GM13977 (cell line): ENCODE measurements around the gene CAP1.

Source experiments
- DNase-seq: peaks from one replicate; pipeline ENCODE4 v3.0.0; 2012; ENCODE audit warnings: low spot score
- in situ Hi-C: fragments of 300-500 bp; cut with MboI; formaldehyde crosslinking; loops from one replicate; pipeline ENCODE4 v1.12.0; 2022; ENCODE audit warnings: low sequenced_read_pairs, low pct_unique_long_range_greater_than_20kb, mixed read lengths, inconsistent platforms; ENCODE audit not compliant: unreplicated experiment
- TF ChIP-seq, protein P1 (sequence below): IDR thresholded peaks from 2 replicates; pipeline ENCODE4 v1.5.1; 2012; ENCODE audit warnings: mild to moderate bottlenecking, control low read depth; ENCODE audit not compliant: insufficient read depth; ENCODE audit errors: extremely low read depth, missing control alignments

CAP1 gene

DNA sequence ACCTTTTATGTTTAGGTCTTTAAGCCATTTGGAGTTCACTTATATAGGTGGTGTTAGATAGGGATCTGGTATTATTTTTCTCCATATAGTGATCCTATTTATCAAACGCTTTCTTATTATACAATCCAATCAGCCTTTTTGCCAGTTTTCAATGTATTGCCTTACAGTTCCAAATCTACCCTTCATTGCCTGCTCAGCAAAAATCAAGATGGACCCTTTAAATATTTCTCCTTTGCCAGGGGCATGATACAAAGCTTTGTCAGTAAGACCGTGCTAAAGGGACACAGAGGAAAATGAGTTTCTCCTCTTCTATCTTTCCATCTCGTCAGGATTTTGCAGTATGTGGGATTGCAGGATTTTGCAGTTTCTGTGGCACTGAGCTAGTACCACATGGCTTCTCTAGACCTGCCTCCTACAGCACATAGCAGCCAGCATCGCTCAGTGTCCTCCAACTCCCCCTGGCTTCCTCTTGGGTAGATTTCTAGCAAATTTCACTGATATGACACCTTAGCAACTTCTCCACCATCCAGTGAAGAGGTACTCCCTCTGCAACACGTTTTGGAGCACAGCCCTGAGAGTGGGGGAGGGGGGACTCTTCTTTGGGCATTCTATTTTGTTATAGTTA is 22.5 kb upstream of the CAP1 start:
- DNase-seq: no peak
- TF ChIP-seq, protein P1, sequence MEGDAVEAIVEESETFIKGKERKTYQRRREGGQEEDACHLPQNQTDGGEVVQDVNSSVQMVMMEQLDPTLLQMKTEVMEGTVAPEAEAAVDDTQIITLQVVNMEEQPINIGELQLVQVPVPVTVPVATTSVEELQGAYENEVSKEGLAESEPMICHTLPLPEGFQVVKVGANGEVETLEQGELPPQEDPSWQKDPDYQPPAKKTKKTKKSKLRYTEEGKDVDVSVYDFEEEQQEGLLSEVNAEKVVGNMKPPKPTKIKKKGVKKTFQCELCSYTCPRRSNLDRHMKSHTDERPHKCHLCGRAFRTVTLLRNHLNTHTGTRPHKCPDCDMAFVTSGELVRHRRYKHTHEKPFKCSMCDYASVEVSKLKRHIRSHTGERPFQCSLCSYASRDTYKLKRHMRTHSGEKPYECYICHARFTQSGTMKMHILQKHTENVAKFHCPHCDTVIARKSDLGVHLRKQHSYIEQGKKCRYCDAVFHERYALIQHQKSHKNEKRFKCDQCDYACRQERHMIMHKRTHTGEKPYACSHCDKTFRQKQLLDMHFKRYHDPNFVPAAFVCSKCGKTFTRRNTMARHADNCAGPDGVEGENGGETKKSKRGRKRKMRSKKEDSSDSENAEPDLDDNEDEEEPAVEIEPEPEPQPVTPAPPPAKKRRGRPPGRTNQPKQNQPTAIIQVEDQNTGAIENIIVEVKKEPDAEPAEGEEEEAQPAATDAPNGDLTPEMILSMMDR: no peak
- in situ Hi-C loops: no loop called here

DNA sequence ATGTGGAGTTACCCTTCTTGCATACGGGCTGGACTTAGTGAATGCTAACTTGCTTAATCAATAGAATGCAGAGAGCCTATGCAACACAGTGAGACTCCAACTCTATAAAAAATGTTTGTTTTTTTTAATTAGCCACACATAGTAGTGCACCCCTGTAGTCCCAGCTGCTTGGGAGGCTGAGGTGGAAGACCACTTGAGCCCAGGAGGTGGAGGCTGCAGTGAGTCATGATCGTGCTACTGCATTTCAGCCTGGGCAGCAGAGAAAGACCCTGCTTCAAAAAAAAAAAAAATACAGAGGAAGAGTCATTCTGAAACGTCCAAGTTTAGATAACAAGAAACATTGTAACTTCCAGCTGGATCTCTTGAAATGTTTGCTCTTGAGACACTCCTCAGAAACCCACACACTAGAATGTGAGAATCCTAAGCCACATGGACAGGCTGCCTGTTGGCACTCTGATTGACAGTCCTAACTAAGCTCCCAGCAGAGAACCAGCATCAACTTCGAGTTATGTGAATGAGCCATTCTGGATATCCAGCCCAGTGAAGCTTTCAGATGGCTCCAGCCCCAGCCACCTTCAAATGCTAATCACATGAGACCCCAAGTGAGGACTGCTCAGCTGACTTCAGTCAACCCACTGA is 20.0 kb upstream of the CAP1 start:
- DNase-seq: no peak
- in situ Hi-C loops: no loop called here
- TF ChIP-seq, protein P1: no peak

DNA sequence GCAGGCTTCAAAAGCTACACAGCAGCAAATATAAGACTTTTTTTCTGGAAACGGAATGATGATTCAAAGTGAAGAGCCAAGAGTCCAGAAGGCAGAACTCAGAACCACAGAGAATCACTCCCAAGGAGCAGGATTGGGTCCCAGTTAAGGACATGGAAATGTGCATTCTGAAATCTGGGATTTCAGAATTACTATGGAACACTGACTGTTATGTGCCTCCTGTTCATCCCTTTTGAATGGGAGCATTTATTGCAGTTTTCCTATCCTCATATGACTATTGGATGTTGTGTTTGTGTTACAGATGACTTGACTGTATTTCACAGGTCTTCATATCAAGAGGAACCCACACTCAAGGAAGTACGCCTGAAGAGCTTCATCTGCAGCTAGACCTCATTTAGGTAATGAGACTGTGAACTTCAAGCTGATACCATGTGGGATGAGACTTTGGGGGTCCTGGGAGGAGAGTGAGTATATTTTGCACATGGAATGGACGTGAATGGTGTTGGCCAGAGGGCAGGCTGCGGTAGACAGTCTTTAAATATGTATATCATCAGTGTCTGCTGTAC is 17.1 kb upstream of the CAP1 start:
- DNase-seq: no peak
- in situ Hi-C loops: no loop called here
- TF ChIP-seq, protein P1: no peak

DNA sequence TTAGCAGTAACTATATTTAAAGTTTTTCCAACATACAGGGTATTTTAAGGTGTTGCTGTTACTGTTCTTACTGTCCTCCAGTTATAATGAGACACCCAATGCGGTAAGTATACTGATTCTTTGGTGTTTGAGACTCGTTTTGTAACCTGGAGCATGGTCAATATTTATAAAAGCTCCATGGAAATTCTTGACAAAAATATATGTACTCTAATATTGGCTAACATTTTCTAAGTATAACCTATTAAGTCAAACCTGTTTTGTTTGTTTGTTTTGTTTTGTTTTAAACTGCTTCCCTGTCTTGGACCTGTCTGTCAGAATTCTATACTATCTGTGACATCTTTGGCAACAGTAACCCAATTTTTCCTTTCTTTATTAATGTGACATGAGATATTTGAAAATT is 15.9 kb upstream of the CAP1 start:
- TF ChIP-seq, protein P1: no peak
- DNase-seq: no peak
- in situ Hi-C loops: no loop called here

DNA sequence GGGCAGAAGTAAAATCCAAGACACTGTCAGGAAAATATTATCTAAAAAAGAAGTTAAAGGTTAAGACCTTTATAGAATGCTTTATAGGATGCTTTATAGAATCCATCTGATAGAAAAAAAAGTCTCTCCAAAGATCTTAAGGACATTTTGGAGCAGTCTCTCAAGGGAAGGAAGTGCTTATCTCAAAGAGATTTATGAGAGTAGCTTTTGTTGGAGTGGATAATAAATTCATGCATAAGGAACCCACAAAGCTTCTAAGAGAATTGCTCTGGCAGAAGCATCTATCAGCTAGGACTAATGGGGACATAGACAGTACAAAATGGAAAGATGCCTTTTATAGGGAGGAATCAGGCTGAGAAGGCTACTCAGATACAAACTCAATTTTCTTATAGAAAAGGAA is 12.9 kb upstream of the CAP1 start:
- DNase-seq: no peak
- in situ Hi-C loops: no loop called here
- TF ChIP-seq, protein P1: no peak

DNA sequence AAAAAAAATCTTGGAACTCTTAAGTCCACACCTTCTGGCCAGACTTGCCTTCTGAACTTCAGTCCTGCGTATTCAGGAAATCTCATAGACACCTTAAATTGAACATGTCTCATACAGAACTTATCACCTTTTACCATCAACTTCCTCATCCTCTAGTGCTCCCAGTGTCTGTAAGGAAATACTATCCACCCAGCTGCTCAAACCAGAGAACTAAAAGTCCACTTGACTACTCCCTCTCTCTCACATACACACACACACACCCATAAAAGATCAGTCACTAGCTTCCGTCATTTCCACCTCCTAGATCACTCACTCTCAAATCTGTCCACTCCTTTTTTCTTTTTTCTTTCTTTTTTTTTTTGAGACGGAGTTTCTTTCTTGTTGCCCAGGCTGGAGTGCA is 10.9 kb upstream of the CAP1 start:
- in situ Hi-C loops: loop anchor here (10.0 kb wide), 1 partner anchor 45 kb away; no protein-coding TSS in a partner anchor
- DNase-seq: no peak
- TF ChIP-seq, protein P1: no peak
